ENCODE data around the gene SYT13.

Gene SYT13

GRCh38 chr11:45218705-45219104 is 67.4 kb downstream of the SYT13 start:
- no peaks in the 10 kb centered on the region for H3K9me3 Mint-ChIP-seq
- peaks cover 5% of the 10 kb centered on the region for H3K4me1 Mint-ChIP-seq
- H3K27ac Mint-ChIP-seq = no peak overlapping the region
- H3K27me3 Mint-ChIP-seq = no peaks in the 10 kb centered on the region
- peaks cover 15% of the 10 kb centered on the region for H3K36me3 Mint-ChIP-seq
- no peak for DNase-seq (ENCODE audit: low spot score in 2 of 2)
- no peak overlapping the region for H3K4me3 Mint-ChIP-seq
- ATAC-seq (ENCODE audit: low read depth) = no peak

GRCh38 chr11:45217991-45218390 is 68.2 kb downstream of the SYT13 start:
- H3K4me3 Mint-ChIP-seq = no peak overlapping the region
- H3K4me1 Mint-ChIP-seq = peaks cover 7% of the 10 kb centered on the region
- H3K9me3 Mint-ChIP-seq = no peaks in the 10 kb centered on the region
- no peak overlapping the region for H3K27ac Mint-ChIP-seq
- no peaks in the 10 kb centered on the region for H3K27me3 Mint-ChIP-seq
- DNase-seq (ENCODE audit: low spot score in 2 of 2) (no peak), ATAC-seq (ENCODE audit: low read depth) (no peak)
- H3K36me3 Mint-ChIP-seq = peaks cover 17% of the 10 kb centered on the region

- Mint-ChIP-seq H3K27me3 (no peaks in the 10 kb centered on the region), H3K9me3 (no peaks in the 10 kb centered on the region), H3K36me3 (peaks cover 20% of the 10 kb centered on the region), H3K27ac (no peak overlapping the region), H3K4me1 (peaks cover 7% of the 10 kb centered on the region), H3K4me3 (no peak overlapping the region)
- ATAC-seq (ENCODE audit: low read depth) (no peak), DNase-seq (ENCODE audit: low spot score in 2 of 2) (no peak)
These were observed 69.2 kb downstream of the SYT13 start for GRCh38 chr11:45216901-45217300.

GRCh38 chr11:45216031-45216430 is 70.1 kb downstream of the SYT13 start:
- ATAC-seq (ENCODE audit: low read depth) = no peak
- Mint-ChIP-seq H3K27me3 (no peaks in the 10 kb centered on the region), H3K27ac (no peak overlapping the region), H3K4me3 (no peak overlapping the region), H3K9me3 (no peaks in the 10 kb centered on the region), H3K36me3 (peaks cover 18% of the 10 kb centered on the region), H3K4me1 (peaks cover 7% of the 10 kb centered on the region)
- no peak for DNase-seq (ENCODE audit: low spot score in 2 of 2)

GRCh38 chr11:45215098-45215865 is 70.9 kb downstream of the SYT13 start:
- H3K27ac Mint-ChIP-seq = no peak overlapping the region
- no peak for ATAC-seq (ENCODE audit: low read depth)
- peaks cover 8% of the 10 kb centered on the region for H3K4me1 Mint-ChIP-seq

GRCh38 chr11:45213717-45214116 is 72.4 kb downstream of the SYT13 start:
- Mint-ChIP-seq H3K9me3 (no peaks in the 10 kb centered on the region), H3K27ac (no peak overlapping the region), H3K4me3 (no peak overlapping the region), H3K4me1 (peaks cover 19% of the 10 kb centered on the region), H3K27me3 (no peaks in the 10 kb centered on the region), H3K36me3 (peaks cover 19% of the 10 kb centered on the region)
- ATAC-seq (ENCODE audit: low read depth) = no peak
- no peak for DNase-seq (ENCODE audit: low spot score in 2 of 2)

More at GRCh38 chr11:45215098-45215865, 70.9 kb downstream of the SYT13 start:
- Mint-ChIP-seq H3K4me3 (no peak overlapping the region), H3K36me3 (peaks cover 15% of the 10 kb centered on the region), H3K9me3 (no peaks in the 10 kb centered on the region), H3K27me3 (no peaks in the 10 kb centered on the region)
- DNase-seq (ENCODE audit: low spot score in 2 of 2) = no peak

GRCh38 chr11:45213316-45213665 is 72.8 kb downstream of the SYT13 start:
- ATAC-seq (ENCODE audit: low read depth) (no peak), DNase-seq (ENCODE audit: low spot score in 2 of 2) (no peak)
- Mint-ChIP-seq H3K36me3 (peaks cover 19% of the 10 kb centered on the region), H3K4me1 (peaks cover 19% of the 10 kb centered on the region), H3K27ac (no peak overlapping the region), H3K4me3 (no peak overlapping the region), H3K9me3 (no peaks in the 10 kb centered on the region), H3K27me3 (no peaks in the 10 kb centered on the region)

- peaks cover 19% of the 10 kb centered on the region for H3K36me3 Mint-ChIP-seq
- DNase-seq (ENCODE audit: low spot score in 2 of 2) (no peak), ATAC-seq (ENCODE audit: low read depth) (no peak)
- no peaks in the 10 kb centered on the region for H3K27me3 Mint-ChIP-seq
- no peaks in the 10 kb centered on the region for H3K9me3 Mint-ChIP-seq
- no peak overlapping the region for H3K4me3 Mint-ChIP-seq
- H3K4me1 Mint-ChIP-seq = peaks cover 19% of the 10 kb centered on the region
- no peak overlapping the region for H3K27ac Mint-ChIP-seq
These were observed 73.4 kb downstream of the SYT13 start for GRCh38 chr11:45212566-45213315.

GRCh38 chr11:45211732-45212131 is 74.4 kb downstream of the SYT13 start:
- no peak overlapping the region for H3K27ac Mint-ChIP-seq
- H3K27me3 Mint-ChIP-seq = no peaks in the 10 kb centered on the region
- no peaks in the 10 kb centered on the region for H3K9me3 Mint-ChIP-seq
- DNase-seq (ENCODE audit: low spot score in 2 of 2) = no peak
- peaks cover 19% of the 10 kb centered on the region for H3K36me3 Mint-ChIP-seq
- no peak for ATAC-seq (ENCODE audit: low read depth)
- no peak overlapping the region for H3K4me3 Mint-ChIP-seq
- H3K4me1 Mint-ChIP-seq = peaks cover 19% of the 10 kb centered on the region

- Mint-ChIP-seq H3K27ac (no peak overlapping the region), H3K4me1 (peaks cover 19% of the 10 kb centered on the region), H3K36me3 (peaks cover 19% of the 10 kb centered on the region), H3K9me3 (no peaks in the 10 kb centered on the region), H3K27me3 (no peaks in the 10 kb centered on the region), H3K4me3 (no peak overlapping the region)
- DNase-seq (ENCODE audit: low spot score in 2 of 2) (no peak), ATAC-seq (ENCODE audit: low read depth) (no peak)
These were observed 75.3 kb downstream of the SYT13 start for GRCh38 chr11:45210846-45211245.

GRCh38 chr11:45209891-45210699 is 76.0 kb downstream of the SYT13 start:
- no peaks in the 10 kb centered on the region for H3K27me3 Mint-ChIP-seq
- ATAC-seq (ENCODE audit: low read depth) (peak; percentile 39), DNase-seq (ENCODE audit: low spot score in 2 of 2) (no peak)
- peaks cover 14% of the 10 kb centered on the region for H3K4me1 Mint-ChIP-seq
- H3K36me3 Mint-ChIP-seq = peaks cover 23% of the 10 kb centered on the region
- peak overlapping the region; percentile 58 for H3K27ac Mint-ChIP-seq
- H3K4me3 Mint-ChIP-seq = no peak overlapping the region
- H3K9me3 Mint-ChIP-seq = no peaks in the 10 kb centered on the region

- DNase-seq (ENCODE audit: low spot score in 2 of 2) = no peak
- Mint-ChIP-seq H3K36me3 (peaks cover 21% of the 10 kb centered on the region), H3K4me3 (no peak overlapping the region), H3K4me1 (peaks cover 14% of the 10 kb centered on the region), H3K27me3 (no peaks in the 10 kb centered on the region), H3K27ac (no peak overlapping the region), H3K9me3 (no peaks in the 10 kb centered on the region)
- ATAC-seq (ENCODE audit: low read depth) = no peak
These were observed 76.9 kb downstream of the SYT13 start for GRCh38 chr11:45209000-45209879.

GRCh38 chr11:45208135-45208534 is 78.0 kb downstream of the SYT13 start:
- H3K4me1 Mint-ChIP-seq = peaks cover 12% of the 10 kb centered on the region

More at GRCh38 chr11:45208135-45208534, 78.0 kb downstream of the SYT13 start:
- H3K9me3 Mint-ChIP-seq = no peaks in the 10 kb centered on the region
- no peaks in the 10 kb centered on the region for H3K27me3 Mint-ChIP-seq
- ATAC-seq (ENCODE audit: low read depth) = no peak
- no peak overlapping the region for H3K27ac Mint-ChIP-seq
- H3K4me3 Mint-ChIP-seq = no peak overlapping the region
- peaks cover 22% of the 10 kb centered on the region for H3K36me3 Mint-ChIP-seq
- DNase-seq (ENCODE audit: low spot score in 2 of 2) = no peak
